GM12801 (cell line): ENCODE measurements around the gene SRC.

Experiments used
- CTCF ChIP-seq: IDR thresholded peaks from one replicate; pipeline ENCODE4 v1.5.1; 2011; ENCODE audit warnings: control low read depth; ENCODE audit not compliant: insufficient read length; ENCODE audit errors: extremely low read depth

The SRC gene

DNA sequence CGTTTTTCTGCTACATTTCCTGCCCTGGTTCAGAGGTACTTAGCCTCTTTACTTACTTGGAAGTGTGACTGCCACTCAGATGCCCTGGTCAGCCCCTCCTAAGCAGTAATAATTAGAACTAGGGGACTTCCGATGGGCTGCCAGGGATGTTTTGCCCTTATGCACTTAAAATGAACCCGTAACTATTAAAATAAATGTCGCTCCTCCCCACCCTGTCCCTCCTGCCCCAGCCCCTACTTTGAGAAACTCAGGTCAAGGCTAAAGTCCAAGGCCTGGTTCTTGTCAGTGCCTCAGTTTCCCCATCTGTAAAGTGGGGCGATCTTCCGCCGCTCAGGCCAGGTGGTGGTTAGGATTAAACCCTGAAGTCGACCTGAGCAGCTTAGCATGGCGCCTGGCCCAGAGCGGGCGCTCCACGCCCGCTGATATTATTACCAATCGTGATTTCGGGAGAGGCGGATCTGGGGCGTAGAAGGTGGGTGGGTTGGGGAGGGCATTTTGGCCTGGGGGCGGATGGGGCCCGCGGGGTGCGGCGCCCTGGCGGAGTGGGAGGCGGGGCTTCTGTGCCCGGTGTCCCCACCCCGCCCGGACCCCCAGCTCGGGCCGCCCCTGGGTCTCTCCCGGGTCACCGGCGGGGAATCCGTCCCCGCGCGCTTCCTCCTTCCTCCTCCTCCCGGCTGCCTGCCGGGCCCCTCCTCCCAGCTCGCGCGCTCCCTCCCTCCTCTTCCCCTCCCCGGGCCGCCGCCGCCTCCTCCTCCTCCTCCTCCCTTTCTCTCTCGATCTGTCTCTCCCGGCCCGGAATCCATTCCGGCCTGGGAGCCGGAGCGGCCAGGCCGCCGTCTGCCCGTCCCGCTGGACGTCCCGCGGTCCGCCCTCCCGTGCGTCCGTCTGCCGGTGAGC is at the start of gene SRC:
TSS of gene SRC (plus strand) at position 802 of the 897 bp plus-strand sequence. CDS start 38,014 bp downstream, outside the sequence.
- no peak for TF ChIP-seq CTCF

DNA sequence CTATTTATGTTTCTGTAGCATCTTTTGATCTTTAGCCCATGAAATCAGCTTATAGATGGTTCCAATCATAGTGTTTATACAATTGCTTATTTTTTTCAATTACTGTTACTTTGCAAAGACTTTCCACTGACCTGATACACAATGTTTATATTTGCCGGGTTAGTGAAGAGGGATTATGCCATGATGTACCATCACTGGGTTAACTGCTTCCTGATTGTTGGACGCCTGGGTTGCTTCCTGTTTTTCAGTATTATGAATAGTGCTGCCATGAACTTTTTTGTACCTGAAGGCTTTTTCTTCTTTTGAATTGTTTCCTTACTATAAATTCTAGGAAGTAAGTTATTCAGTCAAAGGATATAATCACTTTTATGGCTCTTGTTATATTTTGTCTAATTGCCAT is 49.6 kb upstream of the SRC start:
- TF ChIP-seq CTCF, result no peak

- TF ChIP-seq CTCF, result no peak
Observed at GRCh38 chr20:37297066-37297736, 48.7 kb upstream of the SRC start.

DNA sequence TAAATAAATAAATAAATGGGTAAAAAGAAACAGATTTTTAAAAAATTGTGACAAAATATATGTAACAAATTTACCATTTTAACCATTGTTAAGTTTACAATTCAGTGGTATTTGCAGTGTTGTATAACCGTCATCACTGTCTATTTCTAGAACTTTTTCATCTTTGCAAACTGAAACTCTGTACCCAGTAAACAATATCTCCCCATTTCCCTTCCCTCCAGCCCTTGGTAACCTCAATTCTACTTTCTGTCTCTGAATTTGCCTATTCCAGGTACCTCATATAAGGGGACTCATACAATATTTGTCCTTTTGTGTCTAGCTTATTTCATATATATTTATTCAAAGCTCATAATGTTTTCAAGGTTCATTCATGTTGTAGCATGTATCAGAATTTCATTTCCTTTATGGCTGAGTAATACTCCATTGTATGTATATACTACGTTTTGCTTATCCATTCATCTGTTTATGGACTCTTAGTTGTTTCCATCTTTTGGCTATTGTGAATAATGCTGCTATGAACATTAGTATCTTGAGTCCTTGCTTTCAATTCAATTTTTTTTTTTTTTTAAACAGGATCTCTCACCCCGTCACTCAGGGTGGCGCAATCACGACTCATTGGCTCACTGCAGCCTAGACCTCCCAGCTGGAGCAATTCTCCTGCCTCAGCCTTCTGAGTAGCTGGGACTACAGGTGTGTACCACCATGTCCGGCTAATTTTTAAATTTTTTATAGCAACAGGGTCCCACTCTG is 47.6 kb upstream of the SRC start:
- no peak for TF ChIP-seq CTCF

DNA sequence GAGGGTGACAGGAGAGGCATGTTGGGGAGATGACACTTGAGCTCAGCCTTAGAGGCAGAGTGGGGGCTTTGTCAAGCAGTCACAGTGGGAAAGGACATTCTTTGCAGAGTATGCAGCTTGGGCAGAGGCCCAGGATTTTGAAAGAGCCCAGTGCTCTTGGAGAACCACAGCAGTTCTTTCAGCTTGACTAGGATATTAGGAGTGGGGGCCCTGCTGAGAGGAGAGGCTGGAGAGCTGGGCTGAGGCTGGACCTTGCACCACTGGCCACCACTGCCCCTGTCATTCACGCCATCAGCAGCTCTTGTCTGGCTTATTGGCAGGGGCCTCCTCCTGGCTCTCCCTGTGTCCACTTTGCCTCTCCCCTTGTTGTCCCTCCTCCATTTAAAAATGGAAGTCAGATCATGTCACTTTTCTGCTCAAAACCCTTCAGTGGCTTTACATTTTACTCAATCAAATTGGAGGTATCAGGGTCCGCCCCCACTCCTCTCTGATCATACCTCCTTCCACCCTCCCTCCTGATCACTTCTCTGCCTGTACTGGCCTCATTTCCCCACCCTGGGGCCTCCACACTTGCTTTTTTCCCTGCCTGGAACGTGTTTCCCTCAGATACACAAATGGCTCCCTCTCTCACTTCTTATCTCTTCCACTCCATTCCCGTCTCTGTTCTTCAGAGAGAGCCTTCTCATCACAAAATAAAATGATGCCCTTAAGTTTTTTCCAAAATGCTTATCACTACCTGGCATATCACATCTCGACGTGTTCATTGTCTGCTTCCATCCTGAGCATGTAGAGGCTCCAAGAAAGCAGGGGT is 46.0 kb upstream of the SRC start:
- TF ChIP-seq CTCF, result no peak

GRCh38 chr20:37301120-37301519 is 44.8 kb upstream of the SRC start:
- TF ChIP-seq CTCF, result no peak

DNA sequence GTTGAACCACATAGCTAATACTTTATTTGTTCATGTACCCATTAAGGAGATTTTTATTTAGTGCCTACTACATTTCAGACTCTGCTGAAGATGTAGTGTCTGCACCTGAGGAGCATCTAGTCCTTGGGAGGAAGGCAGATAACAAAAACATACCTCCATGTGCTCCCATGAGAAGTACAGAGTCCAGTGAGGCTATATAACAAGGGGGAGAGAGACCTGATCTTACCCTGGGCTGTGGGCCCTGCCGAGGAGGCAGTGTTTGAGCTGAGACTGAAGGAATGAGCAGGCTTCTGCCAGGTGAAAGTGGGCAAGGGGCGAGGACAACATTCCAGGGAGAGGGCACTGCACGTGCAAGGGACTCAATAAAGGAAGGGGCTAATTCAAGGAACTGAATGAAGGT is 44.4 kb upstream of the SRC start:
- TF ChIP-seq CTCF, result no peak
